HEK293T (cell line): ENCODE measurements around the gene VARS2.

ENCODE experiments used
- CTCF ChIA-PET: fragments of 350-600 bp; formaldehyde crosslinking; extraction: SDS; loops from one replicate; lab custom pipeline; 2021; ENCODE audit warnings: antibody characterized with exemption, inconsistent platforms; lab: Yijun Ruan, JAX
- POLR2A ChIA-PET: fragments of 350-600 bp; formaldehyde crosslinking; extraction: SDS; loops from one replicate; lab custom pipeline; 2020; ENCODE audit warnings: antibody characterized with exemption, inconsistent platforms; lab: Yijun Ruan, JAX
- DNase-seq: peaks from one replicate; pipeline ENCODE4 v3.0.0; 2012; ENCODE audit warnings: mixed read lengths; ENCODE audit errors: extremely low spot score
- ARNT ChIP-seq: fragments of 450-650 bp; IDR thresholded peaks from 2 replicates; pipeline ENCODE4 v1.6.1; 2017; ENCODE audit warnings: mild to moderate bottlenecking
- BHLHE40 ChIP-seq: fragments of 450-650 bp; IDR thresholded peaks from 2 replicates; pipeline ENCODE4 v1.6.1; 2016; ENCODE audit warnings: mild to moderate bottlenecking, moderate library complexity, borderline replicate concordance
- CTBP1 ChIP-seq: fragments of 450-650 bp; IDR thresholded peaks from 2 replicates; pipeline ENCODE4 v1.6.1; 2016; ENCODE audit warnings: borderline replicate concordance
- ELF4 ChIP-seq: fragments of 450-650 bp; IDR thresholded peaks from 2 replicates; pipeline ENCODE4 v1.6.1; 2017; ENCODE audit warnings: antibody characterized with exemption
- FOXA1 ChIP-seq: fragments of 450-650 bp; IDR thresholded peaks from 2 replicates; pipeline ENCODE4 v1.6.1; 2016; ENCODE audit warnings: mild to moderate bottlenecking
- FOXK2 ChIP-seq: fragments of 450-650 bp; IDR thresholded peaks from 2 replicates; pipeline ENCODE4 v1.6.1; 2016; ENCODE audit warnings: mild to moderate bottlenecking
- FOXM1 ChIP-seq: fragments of 450-650 bp; IDR thresholded peaks from 2 replicates; pipeline ENCODE4 v1.6.1; 2017; ENCODE audit warnings: mild to moderate bottlenecking, borderline replicate concordance
- HDGF ChIP-seq: fragments of 450-650 bp; IDR thresholded peaks from 2 replicates; pipeline ENCODE4 v1.6.1; 2017; ENCODE audit warnings: antibody characterized with exemption, borderline replicate concordance
- L3MBTL2 ChIP-seq: fragments of 450-650 bp; conservative IDR thresholded peaks from 2 replicates; pipeline ENCODE4 v1.6.1; 2016; ENCODE audit warnings: mild to moderate bottlenecking
- LEF1 ChIP-seq: fragments of 450-650 bp; IDR thresholded peaks from 2 replicates; pipeline ENCODE4 v1.6.1; 2017; ENCODE audit warnings: mild to moderate bottlenecking, borderline replicate concordance
- NFRKB ChIP-seq: fragments of 450-650 bp; IDR thresholded peaks from 2 replicates; pipeline ENCODE4 v1.6.1; 2016; ENCODE audit warnings: mild to moderate bottlenecking, moderate library complexity
- PKNOX1 ChIP-seq: fragments of 450-650 bp; IDR thresholded peaks from 2 replicates; pipeline ENCODE4 v1.6.1; 2016
- SP1 ChIP-seq: fragments of 450-650 bp; IDR thresholded peaks from 2 replicates; pipeline ENCODE4 v1.6.1; 2017
- SUZ12 ChIP-seq: fragments of 450-650 bp; IDR thresholded peaks from 2 replicates; pipeline ENCODE4 v1.6.1; 2016; ENCODE audit warnings: mild to moderate bottlenecking
- TARDBP ChIP-seq: fragments of 450-650 bp; IDR thresholded peaks from 2 replicates; pipeline ENCODE4 v1.6.1; 2016
- ZNF384 ChIP-seq: fragments of 450-650 bp; IDR thresholded peaks from 2 replicates; pipeline ENCODE4 v1.6.1; 2016

Gene VARS2

DNA sequence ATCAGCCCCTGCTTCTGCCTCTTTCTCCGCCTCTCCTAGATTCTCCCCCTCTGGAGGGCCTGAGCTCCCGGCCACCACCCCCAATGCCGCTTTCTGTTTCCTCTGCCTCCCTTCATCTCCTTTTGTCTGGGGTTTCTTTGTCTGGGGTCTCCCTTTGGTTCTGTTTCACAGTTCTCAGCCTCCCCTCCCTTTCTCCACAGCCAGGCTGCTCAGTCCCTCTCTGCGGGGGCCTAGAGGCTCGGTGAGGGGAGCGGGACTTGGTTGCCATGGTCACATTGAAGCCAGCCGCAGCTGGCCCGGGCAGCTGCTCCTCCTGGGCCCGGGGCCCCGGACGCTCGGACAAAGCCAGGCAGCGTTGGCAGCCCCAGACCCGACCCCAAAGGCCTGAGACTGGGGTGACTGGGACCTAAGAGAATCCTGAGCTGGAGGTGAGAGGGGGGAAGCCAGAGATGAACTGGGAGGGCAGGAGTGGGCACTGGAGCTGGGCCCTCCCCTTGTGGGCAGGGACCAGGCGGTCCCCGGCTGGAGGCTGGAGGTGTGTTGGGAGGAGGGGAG is 33.3 kb upstream of the VARS2 start:
- no peak for TF ChIP-seq ARNT
- POLR2A ChIA-PET = no interaction called here
- CTCF ChIA-PET = interaction anchor here (0.7 kb wide), 1 partner anchor 72 kb away, joined by 3 read pairs; no protein-coding TSS in a partner anchor
- no peak for DNase-seq

- no peak for TF ChIP-seq L3MBTL2
- TF ChIP-seq BHLHE40 = no peak
- TF ChIP-seq ARNT = no peak
- TF ChIP-seq PKNOX1 = no peak
- TF ChIP-seq NFRKB = no peak
- TF ChIP-seq CTBP1 = no peak
- no peak for TF ChIP-seq FOXM1
- TF ChIP-seq FOXK2 = no peak
- TF ChIP-seq HDGF = no peak
- no peak for TF ChIP-seq LEF1
- no peak for TF ChIP-seq ZNF384
- no peak for TF ChIP-seq SP1
- TF ChIP-seq FOXA1 = no peak
- TF ChIP-seq TARDBP = no peak
- no peak for TF ChIP-seq ELF4
- TF ChIP-seq SUZ12 = no peak
- POLR2A ChIA-PET = interaction anchor here (1.1 to 1.8 kb wide), 2 partner anchors 32 to 59 kb away, joined by 5 to 7 read pairs; partner anchors contain the start of gene VARS2
- DNase-seq = no peak
- CTCF ChIA-PET = interaction anchor here (1.3 to 1.9 kb wide), 3 partner anchors 33 to 206 kb away, joined by 3 to 6 read pairs (median 5); partner anchors contain the start of gene VARS2
Observed at GRCh38 chr6:30881392-30882203, 32.4 kb upstream of the VARS2 start.

- no peak for TF ChIP-seq BHLHE40
- no peak for DNase-seq
- ChIA-PET CTCF (interaction anchor here (1.2 to 1.9 kb wide), 4 partner anchors 32 to 205 kb away, joined by 3 to 6 read pairs (median 4); partner anchors contain the start of gene VARS2), POLR2A (interaction anchor here (0.9 to 1.8 kb wide), 4 partner anchors 18 to 165 kb away, joined by 3 to 7 read pairs (median 4); partner anchors contain the start of genes MDC1 and VARS2)
Observed at GRCh38 chr6:30882204-30882758, 31.8 kb upstream of the VARS2 start.

DNA sequence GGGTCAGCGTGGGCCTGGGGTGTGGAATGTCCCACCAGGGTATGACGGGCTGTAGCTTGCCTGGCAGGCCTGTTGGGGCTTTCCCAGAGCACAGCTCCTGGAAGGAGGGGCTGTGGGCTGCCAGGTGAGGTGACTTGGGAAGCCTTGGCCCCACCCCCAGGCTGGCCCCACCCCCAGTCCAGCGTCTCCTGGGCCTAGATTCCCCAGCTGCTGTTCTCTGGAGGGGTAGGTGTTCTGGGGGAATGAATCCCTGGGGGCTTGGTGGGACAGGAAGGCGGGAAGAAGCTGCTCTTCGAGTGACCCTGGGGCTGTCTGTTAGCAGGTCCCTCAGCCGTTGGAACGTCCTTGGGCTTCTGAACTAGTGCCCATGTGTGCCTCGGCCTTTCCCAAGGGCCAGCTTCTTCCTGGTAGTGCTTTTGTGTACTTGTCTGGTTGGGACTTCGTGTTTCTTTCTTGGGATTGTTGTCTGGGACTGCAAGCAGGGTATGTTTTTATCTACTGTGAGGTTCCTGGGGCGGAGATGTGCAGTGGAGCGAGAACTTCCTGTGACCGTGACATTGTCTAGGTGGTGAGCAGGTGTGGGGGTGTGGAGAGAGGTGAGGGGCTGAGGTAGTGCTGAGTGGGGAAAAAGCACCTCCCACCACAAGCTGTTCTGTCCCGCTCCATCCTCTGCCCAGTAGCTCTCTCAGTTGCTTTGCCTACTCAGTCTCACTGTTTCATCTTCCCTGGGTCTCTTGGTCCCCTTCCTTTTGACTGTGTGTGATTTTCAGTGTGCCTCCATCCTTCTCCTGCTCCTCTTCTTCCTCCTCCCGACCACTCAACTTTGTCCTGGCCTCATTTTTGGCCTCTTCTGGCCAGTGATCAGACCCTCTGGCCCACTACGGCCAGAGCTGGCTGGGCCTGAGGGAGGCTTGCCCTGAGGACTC is 31.0 kb upstream of the VARS2 start:
- DNase-seq = no peak
- ChIA-PET POLR2A (interaction anchor here (0.8 to 1.9 kb wide), 7 partner anchors 19 to 267 kb away, joined by 3 to 7 read pairs (median 4); partner anchors contain the start of genes MDC1 and VARS2), CTCF (interaction anchor here (0.5 to 1.9 kb wide), 6 partner anchors 32 to 204 kb away, joined by 3 to 6 read pairs (median 4); partner anchors contain the start of gene VARS2)
- TF ChIP-seq CTBP1 = no peak
- TF ChIP-seq BHLHE40 = no peak
- no peak for TF ChIP-seq FOXK2
- no peak for TF ChIP-seq L3MBTL2

GRCh38 chr6:30883685-30884520 is 30.1 kb upstream of the VARS2 start, which contains the start of gene DDR1:
TSS of gene DDR1 (plus strand) at chr6:30884519. CDS start at chr6:30888730, 4,211 bp downstream.
- DNase-seq = peak; percentile 61
- ChIA-PET CTCF (interaction anchor here (0.9 to 1.6 kb wide), 4 partner anchors 54 to 212 kb away, joined by 3 to 5 read pairs (median 4); partner anchors contain the start of gene DHX16), POLR2A (interaction anchor here (0.7 to 2.1 kb wide), 9 partner anchors 20 to 268 kb away, joined by 3 to 10 read pairs (median 4); partner anchors contain the start of genes GTF2H4 and VARS2)
- TF ChIP-seq CTBP1 = no peak
- no peak for TF ChIP-seq NFRKB
- no peak for TF ChIP-seq FOXM1
- TF ChIP-seq LEF1 = no peak
- TF ChIP-seq ZNF384 = no peak
- no peak for TF ChIP-seq SP1
- no peak for TF ChIP-seq FOXA1
- no peak for TF ChIP-seq ARNT
- TF ChIP-seq BHLHE40 = no peak
- no peak for TF ChIP-seq PKNOX1
- TF ChIP-seq FOXK2 = no peak
- no peak for TF ChIP-seq TARDBP
